Keratinocyte (primary cell): ENCODE results near the gene PGC. TPM values are rescaled to one million over a fixed set of nuclear protein-coding genes. Genes with fewer than 3 reads are reported as not detected.

Experiments
- DNase-seq: peaks from one replicate; pipeline ENCODE4 v3.0.0-alpha.2; 2011; ENCODE audit warnings: low read depth, missing footprints, low spot score
- FAIRE-seq: peaks from 2 replicates; lab custom pipeline; 2011; peaks lifted over from hg19 to GRCh38; lab: Jason Lieb, UNC
- H2AFZ ChIP-seq: 2 replicates; pipeline ENCODE4 v1.6.0; 2012; ENCODE audit warnings: low read length, control low read depth, inconsistent platforms; ENCODE audit not compliant: control insufficient read depth
- H3K27ac ChIP-seq: 2 replicates; pipeline ENCODE4 v1.5.1; 2011; ENCODE audit warnings: low read length; ENCODE audit not compliant: control insufficient read depth, insufficient read depth
- H3K27me3 ChIP-seq: 3 replicates; pipeline ENCODE4 v1.6.0; 2011; ENCODE audit warnings: low read length; ENCODE audit not compliant: control insufficient read depth, insufficient read depth; ENCODE audit errors: extremely low read depth
- H3K36me3 ChIP-seq, 2 experiments: 2 replicates in 1 of 2; 3 replicates in 1 of 2; pipeline ENCODE4 v1.5.1; 2011; ENCODE audit warnings: low read length in 2 of 2, mild to moderate bottlenecking in 1 of 2; ENCODE audit not compliant: control insufficient read depth in 2 of 2, insufficient read depth in 2 of 2; ENCODE audit errors: extremely low read depth in 1 of 2
- H3K4me1 ChIP-seq: 3 replicates; pipeline ENCODE4 v1.5.1; 2011; ENCODE audit warnings: low read length; ENCODE audit not compliant: control insufficient read depth, insufficient read depth; ENCODE audit errors: extremely low read depth
- H3K4me2 ChIP-seq: 3 replicates; pipeline ENCODE4 v1.6.0; 2011; ENCODE audit warnings: low read depth, low read length; ENCODE audit not compliant: control insufficient read depth, insufficient read depth; ENCODE audit errors: extremely low read depth
- H3K4me3 ChIP-seq, 3 experiments: fragments of 200-600 bp in 1 of 3; sonication (generic) in 1 of 3; 2 replicates in 2 of 3; 3 replicates in 1 of 3; pipeline ENCODE4 v1.5.1; 2011 to 2016; ENCODE audit warnings: low read length in 3 of 3, mild to moderate bottlenecking in 3 of 3, control low read depth in 2 of 3, inconsistent platforms in 1 of 3, low read depth in 1 of 3, mixed read lengths in 1 of 3, mixed run types in 1 of 3, moderate library complexity in 1 of 3; ENCODE audit not compliant: control insufficient read depth in 2 of 3, insufficient read depth in 2 of 3; ENCODE audit errors: extremely low read depth in 1 of 3
- H3K79me2 ChIP-seq: 2 replicates; pipeline ENCODE4 v1.6.0; 2012; ENCODE audit warnings: low read length; ENCODE audit not compliant: control insufficient read depth, insufficient read depth
- H3K9ac ChIP-seq: 3 replicates; pipeline ENCODE4 v1.6.0; 2011; ENCODE audit warnings: low read length; ENCODE audit not compliant: control insufficient read depth, insufficient read depth; ENCODE audit errors: extremely low read depth
- H3K9me1 ChIP-seq: 3 replicates; pipeline ENCODE4 v1.6.0; 2011; ENCODE audit warnings: low read length; ENCODE audit not compliant: control insufficient read depth, insufficient read depth; ENCODE audit errors: extremely low read depth
- H3K9me3 ChIP-seq: 2 replicates; pipeline ENCODE4 v1.5.1; 2012; ENCODE audit warnings: low read depth, low read length; ENCODE audit not compliant: control insufficient read depth
- H4K20me1 ChIP-seq: 3 replicates; pipeline ENCODE4 v1.6.0; 2011; ENCODE audit warnings: low read length; ENCODE audit not compliant: control insufficient read depth, insufficient read depth; ENCODE audit errors: extremely low read depth
- CTCF ChIP-seq, 3 experiments: IDR thresholded peaks in 1 of 3; conservative IDR thresholded peaks in 1 of 3; optimal IDR thresholded peaks in 1 of 3; 2 replicates in 2 of 3; 3 replicates in 1 of 3; pipeline versions ENCODE3 to v1.5.1; 2011; ENCODE audit warnings: low read length in 3 of 3, mild to moderate bottlenecking in 3 of 3, moderate library complexity in 2 of 3, control low read depth in 1 of 3, inconsistent platforms in 1 of 3; ENCODE audit not compliant: insufficient read depth in 2 of 3; ENCODE audit errors: extremely low read depth in 1 of 3
- EZH2 ChIP-seq: IDR thresholded peaks from one replicate; pipeline ENCODE4 v1.6.1; 2012; ENCODE audit warnings: inconsistent platforms, mild to moderate bottlenecking, low read length, moderate library complexity
- dilution Hi-C: fragments of 300-500 bp; cut with MboI; formaldehyde crosslinking; loops from one replicate; pipeline ENCODE4 v1.7.0; 2020; ENCODE audit warnings: low sequenced_read_pairs; ENCODE audit not compliant: extremely low pct_ligation_motif_present
- polyA plus RNA-seq, 5 experiments: library from polyadenylated mRNA; depleted of rRNA in 3 of 5; stranded (reverse) in 3 of 5; stranded (forward) in 1 of 5; unstranded in 1 of 5; fragments of >200 nt; gene quantifications; 1 replicate in 1 of 5; 2 replicates in 3 of 5; 3 replicates in 1 of 5; pipeline versions ENCODE4 v1.2.1 to v1.2.3, GENCODE V29; 2011 to 2012; ENCODE audit warnings: missing spikeins in 2 of 5, low read depth in 1 of 5, low replicate concordance in 1 of 5

The PGC gene
- polyA plus RNA-seq, 1 donor (not counting 4 experiments of a cell fraction or from before 2014, with no cell fraction given), result not detected

- no peak for TF ChIP-seq CTCF (optimal IDR thresholded peaks at IDR 0.05 in 1 of 3, IDR thresholded peaks at IDR 0.05 in 1 of 3, conservative IDR thresholded peaks at IDR 0.05 in 1 of 3; ENCODE audit: extremely low read depth in 1 of 3, insufficient read depth in 2 of 3, low read length in 3 of 3)
- TF ChIP-seq EZH2, result no peak
- dilution Hi-C loops, result no loop called here
Measured at GRCh38 chr6:41704656-41705310, 42.4 kb downstream of the PGC start.

GRCh38 chr6:41704028-41704427, 43.2 kb downstream of the PGC start:
- dilution Hi-C loops, result no loop called here
- Histone ChIP-seq H3K4me1 (peaks cover 23% of the 10 kb centered on the region), H3K36me3 (no peaks in the 10 kb centered on the region), H3K27me3 (no peaks in the 10 kb centered on the region), H3K9me1 (no peaks in the 10 kb centered on the region), H4K20me1 (no peaks in the 10 kb centered on the region), H3K9ac (no peak overlapping the region), H3K4me2 (no peak overlapping the region), H3K79me2 (no peaks in the 10 kb centered on the region), H2AFZ (no peak overlapping the region), H3K27ac (no peak overlapping the region), H3K4me3 (no peak overlapping the region), H3K9me3 (no peaks in the 10 kb centered on the region)
- TF ChIP-seq EZH2 (no peak), CTCF (optimal IDR thresholded peaks at IDR 0.05 in 1 of 3, IDR thresholded peaks at IDR 0.05 in 1 of 3, conservative IDR thresholded peaks at IDR 0.05 in 1 of 3; ENCODE audit: extremely low read depth in 1 of 3, insufficient read depth in 2 of 3, low read length in 3 of 3) (no peak)
- DNase-seq, result no peak
- no peak for FAIRE-seq

More at GRCh38 chr6:41704656-41705310, 42.4 kb downstream of the PGC start:
- Histone ChIP-seq H3K9me3 (no peaks in the 10 kb centered on the region), H3K9ac (no peak overlapping the region), H3K27ac (no peak overlapping the region), H3K36me3 (no peaks in the 10 kb centered on the region), H3K27me3 (no peaks in the 10 kb centered on the region), H3K9me1 (no peaks in the 10 kb centered on the region), H3K79me2 (no peaks in the 10 kb centered on the region), H2AFZ (no peak overlapping the region), H3K4me2 (no peak overlapping the region), H4K20me1 (no peaks in the 10 kb centered on the region), H3K4me3 (no peak overlapping the region), H3K4me1 (peaks cover 23% of the 10 kb centered on the region)
- DNase-seq (no peak), FAIRE-seq (no peak)
